ENCODE results near the gene GBX1.

GBX1 gene

DNA sequence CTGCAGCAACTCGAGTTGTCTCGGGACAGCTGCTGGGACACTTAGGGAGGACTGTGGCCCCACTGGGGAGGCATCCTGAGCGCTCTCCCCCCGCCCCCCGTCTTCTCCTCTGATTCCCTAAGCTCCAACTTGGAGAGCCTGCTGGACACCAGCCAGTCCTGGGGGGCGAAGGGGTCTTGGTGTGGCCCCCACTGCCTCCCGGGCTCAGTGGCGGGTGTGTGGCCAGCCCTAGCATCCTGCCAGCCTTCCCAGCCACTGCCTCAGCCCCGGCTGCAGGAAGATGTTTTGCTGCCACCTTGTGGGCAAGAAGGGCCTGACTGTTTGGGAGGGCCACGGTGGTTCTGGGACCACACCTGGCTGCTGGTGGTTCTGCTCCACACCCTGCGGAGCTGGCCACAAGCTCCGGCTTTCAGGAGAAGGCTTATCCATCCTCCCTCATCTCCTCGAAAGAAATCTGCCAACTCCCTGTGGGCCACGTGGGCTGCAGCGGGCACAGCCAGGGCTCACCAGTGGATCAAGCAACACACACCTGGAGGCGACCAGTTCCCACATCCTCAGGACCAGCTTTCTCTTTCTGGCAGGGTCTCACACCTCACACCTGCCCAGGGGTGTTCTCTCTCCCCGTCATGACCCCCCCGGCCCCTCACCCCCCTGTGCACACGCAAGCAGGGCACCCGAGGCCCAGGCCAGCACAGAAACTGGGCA is 56.4 kb downstream of the GBX1 start:
- TF ChIP-seq CTCF (IDR thresholded peaks at IDR 0.05; ENCODE audit: low read depth, low read length) (peak; percentile 91), POLR2A (IDR thresholded peaks at IDR 0.05; ENCODE audit: extremely low read depth, insufficient read length) (no peak), MAX (IDR thresholded peaks at IDR 0.05; ENCODE audit: low read depth, low read length) (0 out of 2 replicates have a peak, but pooled peaks have one; percentile 22), MYC (IDR thresholded peaks at IDR 0.05; ENCODE audit: low read depth, low read length) (no peak)
- H3K4me3 ChIP-seq (ENCODE audit: low read depth, low read length) = no peak overlapping the region
- peak; percentile 72 for DNase-seq (ENCODE audit: low read depth)

- TF ChIP-seq POLR2A (IDR thresholded peaks at IDR 0.05; ENCODE audit: extremely low read depth, insufficient read length) (no peak), CTCF (IDR thresholded peaks at IDR 0.05; ENCODE audit: low read depth, low read length) (no peak), MAX (IDR thresholded peaks at IDR 0.05; ENCODE audit: low read depth, low read length) (no peak), MYC (IDR thresholded peaks at IDR 0.05; ENCODE audit: low read depth, low read length) (no peak)
- no peak for DNase-seq (ENCODE audit: low read depth)
- no peak overlapping the region for H3K4me3 ChIP-seq (ENCODE audit: low read depth, low read length)
These were observed 57.1 kb downstream of the GBX1 start for GRCh38 chr7:151110236-151110940.

- TF ChIP-seq POLR2A (IDR thresholded peaks at IDR 0.05; ENCODE audit: extremely low read depth, insufficient read length) = no peak
- TF ChIP-seq MAX (IDR thresholded peaks at IDR 0.05; ENCODE audit: low read depth, low read length) = no peak
- no peak for TF ChIP-seq CTCF (IDR thresholded peaks at IDR 0.05; ENCODE audit: low read depth, low read length)
- no peak for TF ChIP-seq MYC (IDR thresholded peaks at IDR 0.05; ENCODE audit: low read depth, low read length)
- H3K4me3 ChIP-seq (ENCODE audit: low read depth, low read length) = no peak overlapping the region
- no peak for DNase-seq (ENCODE audit: low read depth)
These were observed 58.1 kb downstream of the GBX1 start for GRCh38 chr7:151109094-151110048.

GRCh38 chr7:151107882-151108281 is 59.6 kb downstream of the GBX1 start:
- TF ChIP-seq CTCF (IDR thresholded peaks at IDR 0.05; ENCODE audit: low read depth, low read length) (no peak), MYC (IDR thresholded peaks at IDR 0.05; ENCODE audit: low read depth, low read length) (no peak), POLR2A (IDR thresholded peaks at IDR 0.05; ENCODE audit: extremely low read depth, insufficient read length) (no peak), MAX (IDR thresholded peaks at IDR 0.05; ENCODE audit: low read depth, low read length) (no peak)
- H3K4me3 ChIP-seq (ENCODE audit: low read depth, low read length) = no peak overlapping the region
- no peak for DNase-seq (ENCODE audit: low read depth)

DNA sequence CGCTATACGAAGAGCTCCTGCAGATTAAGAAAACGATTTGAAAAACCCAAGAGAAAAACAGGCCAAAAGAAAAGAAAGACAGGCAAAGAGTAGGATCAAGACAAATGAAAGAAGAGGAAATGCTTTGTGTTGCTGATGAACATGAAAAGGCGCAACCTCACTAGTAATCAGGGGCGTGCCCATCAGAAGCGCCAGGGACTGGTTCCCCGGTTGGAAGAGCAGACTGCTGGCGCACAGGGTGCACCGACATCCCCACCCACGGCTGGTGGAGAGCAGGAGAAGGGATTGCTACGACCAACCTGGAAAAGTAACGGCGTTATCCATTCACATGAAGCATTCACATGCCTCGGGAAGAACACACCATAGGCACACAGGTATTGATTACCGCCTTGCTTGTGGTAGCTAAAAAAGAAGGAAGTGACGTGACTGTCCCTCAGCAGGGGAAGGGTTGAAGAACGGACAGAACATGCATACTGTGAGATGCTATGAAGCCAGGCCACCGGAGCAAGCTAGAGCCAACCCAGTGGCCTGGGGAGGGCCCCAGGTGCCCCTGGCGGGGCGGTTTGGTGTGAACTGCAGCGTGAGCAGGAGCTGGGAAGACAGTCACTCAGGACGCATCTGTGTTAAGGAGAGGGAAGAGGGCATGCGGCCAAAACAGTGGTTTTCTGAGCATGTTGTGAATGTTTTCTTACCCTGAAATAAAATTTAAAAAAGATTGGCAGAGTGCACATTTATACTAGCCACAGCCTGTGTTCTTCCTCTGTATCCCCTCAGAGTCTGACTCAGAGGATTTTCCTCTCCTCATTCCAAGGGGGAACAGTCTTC is 62.9 kb downstream of the GBX1 start:
- no peak overlapping the region for H3K4me3 ChIP-seq (ENCODE audit: low read depth, low read length)
- no peak for DNase-seq (ENCODE audit: low read depth)
- TF ChIP-seq CTCF (IDR thresholded peaks at IDR 0.05; ENCODE audit: low read depth, low read length) (no peak), POLR2A (IDR thresholded peaks at IDR 0.05; ENCODE audit: extremely low read depth, insufficient read length) (no peak), MYC (IDR thresholded peaks at IDR 0.05; ENCODE audit: low read depth, low read length) (no peak), MAX (IDR thresholded peaks at IDR 0.05; ENCODE audit: low read depth, low read length) (no peak)
